Measurements from ENCODE around the gene OVCA2. TPM values are rescaled to one million over a fixed set of nuclear protein-coding genes. Genes with fewer than 3 reads are reported as not detected.

OVCA2 gene
- total RNA-seq, 1 donor = 28.1 TPM

DNA sequence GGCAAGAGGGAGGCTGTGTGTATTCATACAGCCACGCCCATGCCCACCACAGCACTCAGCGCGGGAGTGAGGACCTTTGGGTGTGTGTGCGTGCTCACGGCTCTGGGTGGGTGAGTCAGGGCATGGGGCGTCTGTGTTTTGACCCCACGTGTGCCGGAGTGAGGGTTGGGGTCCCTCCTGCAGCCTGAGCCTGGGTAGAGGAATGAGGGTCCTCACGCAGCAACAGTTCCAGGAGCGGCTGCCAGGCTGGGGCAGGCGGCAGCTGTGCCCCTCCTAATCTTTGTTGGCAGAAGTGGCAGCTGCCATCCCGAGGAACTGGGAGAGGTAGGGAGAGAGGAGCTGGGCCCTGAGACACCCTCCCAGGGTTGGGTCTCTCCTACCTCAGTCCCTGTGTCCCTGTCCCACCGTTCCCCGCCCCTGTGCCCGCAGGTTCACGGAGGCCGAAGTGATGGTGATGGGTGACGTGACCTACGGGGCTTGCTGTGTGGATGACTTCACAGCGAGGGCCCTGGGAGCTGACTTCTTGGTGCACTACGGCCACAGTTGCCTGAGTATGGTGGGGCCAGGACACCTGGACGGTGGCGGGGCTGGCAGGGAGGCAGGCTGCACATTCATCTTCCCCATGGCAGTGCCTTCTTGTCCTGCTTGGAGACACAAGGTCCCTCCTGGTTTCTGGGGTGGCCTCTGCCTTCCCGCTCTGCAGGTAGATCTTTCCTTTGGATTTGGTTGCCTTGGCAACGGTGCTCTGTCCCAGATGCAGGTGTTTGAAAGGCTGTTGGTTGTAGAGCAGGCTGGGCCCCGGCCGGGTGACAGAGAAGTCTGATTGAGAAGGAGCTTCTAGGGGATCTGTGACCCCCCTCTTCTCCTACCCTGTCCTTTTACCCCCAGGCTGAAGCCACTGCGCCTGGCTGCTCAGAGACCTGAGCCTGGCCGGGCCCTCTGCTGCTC is 6.0 kb upstream of the OVCA2 start:
- no peak overlapping the region for H3K4me3 ChIP-seq (ENCODE audit: low read length)
- peaks cover 8% of the 10 kb centered on the region for H3K4me1 ChIP-seq (ENCODE audit: insufficient read depth, low read length)
- no peaks in the 10 kb centered on the region for H3K27me3 ChIP-seq (ENCODE audit: insufficient read depth, low read length)
- no peaks in the 10 kb centered on the region for H3K9me3 ChIP-seq (ENCODE audit: low read depth, low read length)

DNA sequence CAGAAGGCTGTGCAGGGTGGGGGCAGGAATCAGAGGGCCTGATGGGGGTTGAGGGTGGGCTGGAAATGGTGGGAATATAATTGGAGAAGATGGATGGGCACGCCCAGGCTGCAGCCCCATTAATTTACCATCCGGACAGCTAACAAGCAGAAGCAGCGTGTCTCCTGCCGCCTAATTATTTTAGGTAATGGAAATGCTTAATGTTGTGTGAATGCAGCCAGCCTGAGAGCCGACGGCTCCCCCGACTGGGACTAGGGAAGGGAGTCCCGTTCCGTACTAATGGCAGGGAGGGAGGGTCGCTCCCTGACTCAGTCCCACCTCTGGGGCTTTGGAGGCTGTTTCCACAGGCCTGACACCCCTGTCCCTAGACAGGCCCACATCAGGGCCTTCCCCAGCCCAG is 4.7 kb upstream of the OVCA2 start:
- Histone ChIP-seq H3K4me3 (ENCODE audit: low read length) (no peak overlapping the region), H3K9me3 (ENCODE audit: low read depth, low read length) (no peaks in the 10 kb centered on the region), H3K27me3 (ENCODE audit: insufficient read depth, low read length) (no peaks in the 10 kb centered on the region), H3K4me1 (ENCODE audit: insufficient read depth, low read length) (peaks cover 8% of the 10 kb centered on the region)

DNA sequence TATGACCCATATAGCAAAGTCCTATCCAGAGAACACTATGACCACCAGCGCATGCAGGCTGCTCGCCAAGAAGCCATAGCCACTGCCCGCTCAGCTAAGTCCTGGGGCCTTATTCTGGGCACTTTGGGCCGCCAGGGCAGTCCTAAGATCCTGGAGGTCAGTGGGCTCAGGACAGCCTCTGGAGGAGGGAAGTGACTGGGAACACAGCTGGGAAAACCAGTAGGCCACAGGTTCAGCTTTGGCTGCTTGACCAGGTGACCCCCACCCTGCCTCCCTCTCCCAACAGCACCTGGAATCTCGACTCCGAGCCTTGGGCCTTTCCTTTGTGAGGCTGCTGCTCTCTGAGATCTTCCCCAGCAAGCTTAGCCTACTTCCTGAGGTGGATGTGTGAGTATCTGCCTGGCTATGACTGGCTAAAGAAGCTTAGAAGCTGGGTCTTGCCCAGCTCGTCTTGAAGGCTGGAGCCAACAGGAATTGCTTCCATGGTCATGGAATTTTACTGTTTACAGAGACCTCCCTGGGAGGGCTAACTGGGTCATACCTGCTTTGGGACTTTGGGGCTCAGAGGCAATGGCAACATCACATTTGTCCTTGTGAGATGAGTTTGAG is 1.5 kb upstream of the OVCA2 start:
- no peaks in the 10 kb centered on the region for H3K27me3 ChIP-seq (ENCODE audit: insufficient read depth, low read length)
- no peak overlapping the region for H3K4me3 ChIP-seq (ENCODE audit: low read length)
- peaks cover 19% of the 10 kb centered on the region for H3K4me1 ChIP-seq (ENCODE audit: insufficient read depth, low read length)
- no peaks in the 10 kb centered on the region for H3K9me3 ChIP-seq (ENCODE audit: low read depth, low read length)

DNA sequence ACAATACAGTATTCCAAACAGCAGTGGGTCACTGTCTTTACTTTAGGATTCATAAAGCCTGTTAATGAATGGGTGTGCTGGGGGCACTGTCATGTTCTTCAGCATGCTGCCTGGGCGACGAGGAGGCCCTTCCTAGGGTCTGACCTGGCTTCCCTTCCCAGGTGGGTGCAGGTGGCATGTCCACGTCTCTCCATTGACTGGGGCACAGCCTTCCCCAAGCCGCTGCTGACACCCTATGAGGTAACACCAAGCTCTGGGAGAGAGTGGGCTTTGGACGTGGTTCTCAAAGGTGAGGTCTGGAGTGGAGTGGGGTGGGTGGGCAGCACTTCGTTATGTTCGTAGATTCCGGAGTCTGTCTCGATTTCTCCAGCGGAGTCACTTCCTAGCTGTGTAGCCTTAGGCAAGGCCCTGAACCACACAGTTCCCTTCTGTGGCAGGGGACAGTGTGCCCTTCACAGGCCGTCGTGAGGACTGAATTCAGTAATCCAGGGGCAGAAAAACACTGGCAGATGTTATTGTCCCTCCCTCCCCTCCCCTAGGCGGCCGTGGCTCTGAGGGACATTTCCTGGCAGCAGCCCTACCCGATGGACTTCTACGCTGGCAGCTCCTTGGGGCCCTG is 771 bp upstream of the OVCA2 start:
- H3K9me3 ChIP-seq (ENCODE audit: low read depth, low read length) = no peaks in the 10 kb centered on the region
- no peaks in the 10 kb centered on the region for H3K27me3 ChIP-seq (ENCODE audit: insufficient read depth, low read length)
- peak overlapping the region; percentile 85 for H3K4me3 ChIP-seq (ENCODE audit: low read length)
- H3K4me1 ChIP-seq (ENCODE audit: insufficient read depth, low read length) = peaks cover 19% of the 10 kb centered on the region

DNA sequence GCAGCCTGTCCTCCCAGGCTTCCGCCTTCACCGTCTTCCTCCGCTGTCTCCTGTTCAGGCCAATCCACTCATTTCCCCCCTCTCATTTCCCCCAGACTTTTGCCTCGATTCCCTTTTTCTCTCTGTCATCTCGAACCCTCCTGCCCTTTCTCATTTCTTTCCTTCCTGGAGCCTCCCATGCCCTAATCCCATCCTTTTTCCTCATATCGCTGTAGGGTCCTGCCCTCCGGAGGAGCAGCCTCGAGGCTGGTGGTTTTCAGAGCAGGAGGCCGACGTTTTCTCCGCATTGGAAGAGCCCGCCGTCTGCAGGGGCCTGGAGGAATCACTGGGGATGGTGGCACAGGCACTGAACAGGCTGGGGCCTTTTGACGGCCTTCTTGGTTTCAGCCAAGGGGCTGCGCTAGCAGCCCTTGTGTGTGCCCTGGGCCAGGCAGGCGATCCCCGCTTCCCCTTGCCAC is 597 bp downstream of the OVCA2 start:
- H3K4me3 ChIP-seq (ENCODE audit: low read length) = peak overlapping the region; percentile 85
- no peaks in the 10 kb centered on the region for H3K9me3 ChIP-seq (ENCODE audit: low read depth, low read length)
- H3K4me1 ChIP-seq (ENCODE audit: insufficient read depth, low read length) = peaks cover 19% of the 10 kb centered on the region
- no peaks in the 10 kb centered on the region for H3K27me3 ChIP-seq (ENCODE audit: insufficient read depth, low read length)

DNA sequence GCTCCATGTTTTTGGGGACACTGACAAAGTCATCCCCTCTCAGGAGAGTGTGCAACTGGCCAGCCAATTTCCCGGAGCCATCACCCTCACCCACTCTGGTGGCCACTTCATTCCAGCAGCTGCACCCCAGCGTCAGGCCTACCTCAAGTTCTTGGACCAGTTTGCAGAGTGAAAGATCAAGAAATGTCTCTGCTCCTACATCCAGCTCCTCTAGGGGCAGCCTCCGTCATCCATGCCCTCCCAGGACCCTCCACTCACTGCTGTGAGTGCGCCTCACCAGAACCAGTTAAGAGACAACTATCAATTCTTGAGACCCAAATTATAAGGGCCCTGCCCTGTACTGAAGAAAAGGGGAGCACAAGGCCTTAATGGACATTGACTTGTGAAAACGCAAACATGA is 1.1 kb downstream of the OVCA2 start:
- Histone ChIP-seq H3K4me3 (ENCODE audit: low read length) (no peak overlapping the region), H3K4me1 (ENCODE audit: insufficient read depth, low read length) (peaks cover 19% of the 10 kb centered on the region), H3K9me3 (ENCODE audit: low read depth, low read length) (no peaks in the 10 kb centered on the region), H3K27me3 (ENCODE audit: insufficient read depth, low read length) (peaks cover 1% of the 10 kb centered on the region)

DNA sequence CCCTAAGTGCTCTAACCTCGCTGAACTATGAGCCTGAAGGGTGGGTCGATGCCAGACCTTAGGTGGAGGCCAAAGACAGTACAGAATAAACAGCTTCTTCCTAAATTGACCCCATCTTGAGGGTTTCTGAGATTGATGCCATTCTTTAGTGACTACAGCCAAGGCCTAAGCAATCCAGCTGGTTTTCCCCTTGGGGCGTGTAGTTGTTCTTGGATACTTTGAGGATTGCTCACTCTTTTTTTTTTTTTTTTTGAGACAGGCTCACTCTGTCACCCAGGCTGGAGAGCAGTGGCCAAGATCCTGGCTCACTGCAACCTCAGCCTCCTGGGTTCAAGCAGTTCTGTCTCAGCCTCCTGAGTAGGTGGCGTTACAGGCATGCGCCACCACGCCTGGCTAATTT is 2.0 kb downstream of the OVCA2 start:
- H3K27me3 ChIP-seq (ENCODE audit: insufficient read depth, low read length) = peaks cover 10% of the 10 kb centered on the region
- H3K9me3 ChIP-seq (ENCODE audit: low read depth, low read length) = no peaks in the 10 kb centered on the region

DNA sequence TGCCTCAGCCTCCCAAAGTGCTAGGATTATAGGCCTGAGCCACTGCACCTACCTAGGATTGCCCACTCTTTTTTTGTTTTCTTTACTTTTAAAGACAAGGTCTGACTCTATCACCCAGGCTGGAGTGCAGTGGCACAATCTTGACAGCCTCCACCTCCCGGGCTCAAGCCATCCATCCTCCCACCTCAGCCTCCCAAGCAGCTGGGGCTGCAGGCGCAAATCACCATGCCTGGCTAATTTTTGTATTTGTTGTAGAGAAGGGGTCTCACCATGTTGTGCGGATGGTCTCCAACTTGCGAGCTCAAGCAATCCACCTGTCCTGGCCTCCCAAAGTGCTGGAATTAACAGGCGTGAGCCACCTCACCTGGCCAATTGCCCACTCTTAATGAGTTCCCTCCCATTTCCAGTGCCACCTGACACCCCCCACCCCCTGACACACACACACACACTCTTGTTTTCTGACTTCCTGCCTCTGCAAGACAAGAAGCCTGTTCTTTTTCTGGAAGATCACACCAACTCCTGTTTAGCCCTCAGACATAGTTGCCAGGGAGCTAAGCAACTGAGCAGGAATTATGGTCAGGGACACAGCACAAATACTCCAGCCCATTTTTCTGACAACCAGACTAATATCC is 2.6 kb downstream of the OVCA2 start:
- peaks cover 15% of the 10 kb centered on the region for H3K27me3 ChIP-seq (ENCODE audit: insufficient read depth, low read length)
- no peak overlapping the region for H3K4me3 ChIP-seq (ENCODE audit: low read length)
- H3K4me1 ChIP-seq (ENCODE audit: insufficient read depth, low read length) = peaks cover 29% of the 10 kb centered on the region
- H3K9me3 ChIP-seq (ENCODE audit: low read depth, low read length) = no peaks in the 10 kb centered on the region

More for the DNA sequence above, 2.0 kb downstream of the OVCA2 start:
- no peak overlapping the region for H3K4me3 ChIP-seq (ENCODE audit: low read length)
- peaks cover 23% of the 10 kb centered on the region for H3K4me1 ChIP-seq (ENCODE audit: insufficient read depth, low read length)

DNA sequence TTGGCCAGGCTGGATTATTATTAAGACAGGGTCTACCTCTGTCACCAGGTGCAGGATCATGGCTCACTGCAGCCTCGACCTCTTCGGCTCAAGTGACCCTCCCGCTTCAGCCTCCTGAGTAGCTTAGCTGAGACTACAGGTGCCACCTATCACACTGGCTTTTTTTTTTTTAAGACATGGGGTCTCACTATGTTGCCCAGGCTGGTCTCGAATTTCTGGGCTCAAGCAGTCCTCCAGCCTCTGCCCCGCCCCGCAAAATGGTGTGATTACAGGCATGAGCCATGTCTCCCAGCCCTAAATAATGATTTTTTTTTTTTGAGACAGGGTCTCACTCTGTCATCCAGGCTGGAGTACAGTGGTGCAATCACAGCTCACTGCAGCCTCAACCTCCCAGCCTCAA is 5.8 kb downstream of the OVCA2 start:
- Histone ChIP-seq H3K4me3 (ENCODE audit: low read length) (no peak overlapping the region), H3K4me1 (ENCODE audit: insufficient read depth, low read length) (peaks cover 20% of the 10 kb centered on the region), H3K9me3 (ENCODE audit: low read depth, low read length) (no peaks in the 10 kb centered on the region), H3K27me3 (ENCODE audit: insufficient read depth, low read length) (peaks cover 23% of the 10 kb centered on the region)

DNA sequence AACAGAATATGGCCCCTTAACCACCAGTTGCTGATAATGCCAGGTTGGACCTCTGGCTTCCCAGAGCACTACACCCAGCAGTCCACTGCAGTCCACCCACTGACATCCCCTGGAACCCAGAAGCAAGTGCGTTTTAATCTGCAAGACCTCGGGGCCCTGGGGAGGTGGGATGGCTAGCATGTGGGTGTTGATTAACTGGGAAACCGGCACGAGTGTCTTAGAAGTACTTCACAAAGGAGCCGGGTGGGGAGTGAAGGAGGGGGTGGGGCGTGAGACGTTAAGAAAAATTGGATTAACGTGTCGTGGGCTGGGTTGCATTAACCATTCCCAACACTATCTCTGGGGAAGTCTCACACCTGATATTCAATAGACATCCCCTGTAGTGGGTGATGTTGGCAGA is 7.0 kb downstream of the OVCA2 start:
- Histone ChIP-seq H3K9me3 (ENCODE audit: low read depth, low read length) (no peaks in the 10 kb centered on the region), H3K4me1 (ENCODE audit: insufficient read depth, low read length) (peaks cover 22% of the 10 kb centered on the region), H3K27me3 (ENCODE audit: insufficient read depth, low read length) (peaks cover 29% of the 10 kb centered on the region), H3K4me3 (ENCODE audit: low read length) (no peak overlapping the region)

DNA sequence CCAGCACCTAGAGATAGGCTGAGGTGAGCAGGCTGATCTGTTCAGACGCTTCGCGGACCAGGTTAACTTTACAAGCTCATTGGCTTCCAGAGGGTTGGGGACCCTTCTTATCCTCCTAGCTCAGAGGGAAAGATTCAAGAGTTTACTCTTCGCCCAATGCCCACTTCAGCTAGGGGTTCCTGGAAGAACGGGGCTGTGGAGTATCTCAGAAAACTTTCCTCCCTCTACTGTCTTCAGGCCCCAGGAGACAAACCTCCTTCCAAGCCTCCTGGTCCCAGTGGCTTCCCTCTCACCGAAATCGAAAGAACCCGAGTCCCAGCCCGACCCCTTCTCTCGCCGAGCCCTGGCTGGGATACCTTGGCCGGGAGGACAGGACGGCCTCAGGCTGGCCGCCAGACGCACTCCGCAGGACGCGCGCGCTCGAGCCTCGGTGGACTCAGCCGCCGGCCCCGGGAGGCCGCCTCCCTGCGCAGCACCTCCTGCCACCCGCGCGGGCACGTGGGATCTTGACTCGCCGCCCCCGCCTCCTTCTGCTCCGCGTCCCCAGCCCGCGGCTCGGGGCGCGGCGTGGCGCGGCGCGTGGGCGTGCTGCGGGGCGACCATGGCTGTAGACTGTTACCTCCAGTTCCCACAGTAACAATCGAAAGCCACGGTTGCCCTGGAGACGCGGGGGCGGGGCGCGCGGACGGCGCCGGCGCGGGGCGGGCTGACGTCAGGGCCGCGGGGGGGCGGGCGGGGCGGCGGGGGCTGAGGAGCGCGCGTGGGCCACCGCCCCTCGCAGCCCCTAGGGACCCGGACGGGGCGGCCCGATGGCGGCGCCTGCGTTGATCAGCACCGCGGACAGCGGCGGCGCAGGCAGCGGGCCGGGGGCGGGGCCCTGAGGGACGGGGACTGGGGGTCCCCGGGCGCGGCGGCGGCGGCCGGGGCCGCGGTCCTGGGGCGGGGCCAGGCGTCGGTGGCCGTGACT is 7.8 kb downstream of the OVCA2 start:
- no peaks in the 10 kb centered on the region for H3K9me3 ChIP-seq (ENCODE audit: low read depth, low read length)
- peaks cover 35% of the 10 kb centered on the region for H3K27me3 ChIP-seq (ENCODE audit: insufficient read depth, low read length)
- peaks cover 30% of the 10 kb centered on the region for H3K4me1 ChIP-seq (ENCODE audit: insufficient read depth, low read length)
- peak overlapping the region; percentile 44 for H3K4me3 ChIP-seq (ENCODE audit: low read length)

DNA sequence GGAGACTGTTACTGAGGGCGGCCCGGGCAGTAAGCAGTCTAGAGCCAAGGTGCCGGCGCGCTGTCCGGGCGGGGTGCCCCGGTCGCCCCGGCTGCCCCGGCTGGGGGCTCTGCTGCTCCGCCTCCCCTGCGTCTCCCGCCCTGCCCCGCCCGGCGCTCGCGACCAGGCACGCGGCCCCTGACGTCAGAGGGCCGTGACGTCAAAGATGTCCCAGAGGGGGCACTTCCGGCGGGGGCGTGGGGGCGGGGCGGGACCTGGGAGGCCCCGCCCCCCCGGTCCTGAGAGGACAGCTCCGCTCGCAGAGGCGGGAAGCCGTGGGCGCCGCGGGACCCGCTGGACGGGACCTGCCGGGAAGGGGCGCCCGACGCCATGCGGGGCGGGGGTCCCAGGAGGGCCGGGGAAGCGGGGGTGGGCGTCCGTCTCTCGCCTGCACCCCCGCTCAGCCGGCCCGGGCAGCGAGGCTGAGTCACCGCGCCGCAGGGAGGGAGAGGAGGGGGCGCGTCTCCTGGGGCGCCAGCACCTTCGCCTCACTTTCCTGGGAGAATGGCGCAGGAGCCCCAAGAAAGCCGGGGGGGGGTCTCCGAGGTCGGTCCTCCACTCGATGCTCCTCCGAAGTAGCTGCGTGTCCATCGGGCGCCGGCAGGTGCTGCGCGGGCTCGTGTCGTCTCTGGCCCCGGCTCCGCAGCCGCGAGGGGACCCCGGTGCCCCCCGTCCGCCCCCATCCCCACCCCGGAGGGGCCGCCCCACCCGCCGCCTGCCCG is 8.7 kb downstream of the OVCA2 start:
- Histone ChIP-seq H3K4me3 (ENCODE audit: low read length) (peak overlapping the region; percentile 31), H3K9me3 (ENCODE audit: low read depth, low read length) (no peaks in the 10 kb centered on the region), H3K27me3 (ENCODE audit: insufficient read depth, low read length) (peaks cover 37% of the 10 kb centered on the region), H3K4me1 (ENCODE audit: insufficient read depth, low read length) (peaks cover 39% of the 10 kb centered on the region)

DNA sequence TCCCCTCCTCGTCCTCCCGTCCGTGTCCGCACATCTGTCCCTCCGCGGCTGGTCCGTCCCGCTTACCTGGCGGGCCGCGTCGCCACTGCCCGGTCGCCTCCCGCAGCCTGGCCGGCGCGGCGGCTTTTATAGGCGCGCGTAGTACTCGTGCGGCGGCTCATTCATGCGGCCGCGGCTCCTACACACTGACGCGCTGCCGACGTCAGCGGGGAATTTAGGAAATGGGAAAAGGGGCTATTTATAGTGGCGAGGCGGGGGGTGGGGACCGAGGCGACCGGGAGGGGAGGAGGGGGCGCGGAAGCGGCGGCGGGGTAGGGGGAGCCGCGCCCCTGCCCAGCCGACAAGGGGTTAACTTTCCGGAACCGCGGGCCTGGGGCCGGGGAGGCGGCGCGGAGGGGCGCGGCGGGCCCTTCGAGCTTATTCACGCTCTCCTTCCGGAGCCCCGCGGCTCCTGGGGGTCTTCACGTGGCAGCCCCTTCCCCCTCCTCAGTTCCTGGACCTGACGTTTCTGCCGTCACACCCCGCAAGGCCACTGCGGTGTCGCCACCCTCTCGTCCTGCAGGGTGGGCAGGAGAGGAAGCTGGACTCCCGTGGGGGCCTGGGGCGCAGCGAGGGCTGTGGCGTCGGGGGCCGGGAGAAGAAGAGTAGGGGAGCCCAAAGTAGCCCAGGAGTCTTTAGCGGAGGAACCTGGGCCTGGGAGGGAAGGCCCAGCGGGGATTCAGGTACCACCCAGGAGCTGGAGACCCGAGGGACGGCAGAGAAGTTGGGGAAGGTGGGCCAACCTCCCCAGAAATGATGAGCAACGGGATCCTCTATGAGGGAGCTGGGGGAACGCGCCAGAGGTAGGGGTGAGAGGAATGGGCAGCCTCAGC is 9.5 kb downstream of the OVCA2 start:
- Histone ChIP-seq H3K9me3 (ENCODE audit: low read depth, low read length) (no peaks in the 10 kb centered on the region), H3K27me3 (ENCODE audit: insufficient read depth, low read length) (peaks cover 39% of the 10 kb centered on the region), H3K4me3 (ENCODE audit: low read length) (no peak overlapping the region), H3K4me1 (ENCODE audit: insufficient read depth, low read length) (peaks cover 44% of the 10 kb centered on the region)
